A673 (cell line): ENCODE results near the gene TAP1. TPM values are rescaled to one million over a fixed set of nuclear protein-coding genes. Genes with fewer than 3 reads are reported as not detected.

ENCODE experiments used
- Bru-seq: library from RNA; stranded (reverse); fragments of 400-500 nt; gene quantifications from one replicate; lab custom pipeline; 2021; lab: Mats Ljungman, UMichigan
- BruChase-seq, 2 experiments: library from RNA; stranded (reverse); fragments of 400-500 nt; gene quantifications; one replicate each; lab custom pipeline; 2021; lab: Mats Ljungman, UMichigan
- BruUV-seq: library from RNA; stranded (reverse); fragments of 400-500 nt; replicated peaks from 2 replicates; lab custom pipeline; 2021; lab: Mats Ljungman, UMichigan
- CTCF ChIA-PET: fragments of 300-600 bp; sonication (Branson Sonifier 250); formaldehyde crosslinking; loops from one replicate; lab custom pipeline; 2022; ENCODE audit warnings: antibody characterized with exemption; lab: Charles Lee
- POLR2A ChIA-PET: fragments of 300-600 bp; sonication (Branson Sonifier 250); formaldehyde crosslinking; loops from one replicate; lab custom pipeline; 2022; ENCODE audit warnings: antibody characterized with exemption; ENCODE audit not compliant: low non-redundant PET; lab: Charles Lee
- DNase-seq: peaks from one replicate; pipeline ENCODE4 v3.0.0-alpha.2; 2015; ENCODE audit warnings: low spot score
- H3K27ac ChIP-seq: fragments of 200-600 bp; sonication (generic); 2 replicates; pipeline ENCODE4 v1.5.1; 2016; ENCODE audit warnings: mixed run types, low read depth, mild to moderate bottlenecking, mixed read lengths, antibody characterized with exemption, low read length; ENCODE audit not compliant: poor library complexity, severe bottlenecking
- H3K27me3 ChIP-seq: fragments of 200-600 bp; sonication (generic); replicated peaks from 2 replicates; pipeline ENCODE4 v1.6.1; 2017; ENCODE audit warnings: mixed run types, low read depth, mild to moderate bottlenecking, mixed read lengths, antibody characterized with exemption, low read length; ENCODE audit not compliant: insufficient read depth, poor library complexity
- H3K36me3 ChIP-seq: fragments of 200-600 bp; sonication (generic); 2 replicates; pipeline ENCODE4 v1.6.1; 2016; ENCODE audit warnings: mixed run types, mild to moderate bottlenecking, mixed read lengths, antibody characterized with exemption, low read length; ENCODE audit not compliant: insufficient read depth, poor library complexity, severe bottlenecking
- H3K4me1 ChIP-seq: fragments of 200-600 bp; sonication (generic); 2 replicates; pipeline ENCODE4 v1.6.1; 2017; ENCODE audit warnings: mixed run types, mild to moderate bottlenecking, mixed read lengths, antibody characterized with exemption, low read length; ENCODE audit not compliant: insufficient read depth, poor library complexity, severe bottlenecking
- H3K4me3 ChIP-seq: fragments of 200-600 bp; sonication (generic); 2 replicates; pipeline ENCODE4 v1.5.1; 2016; ENCODE audit warnings: low read depth, mixed run types, mild to moderate bottlenecking, mixed read lengths, low read length; ENCODE audit not compliant: poor library complexity, severe bottlenecking
- H3K9me3 ChIP-seq: fragments of 200-600 bp; sonication (generic); 2 replicates; pipeline ENCODE4 v1.6.1; 2016; ENCODE audit warnings: mixed run types, low read depth, mild to moderate bottlenecking, mixed read lengths, antibody characterized with exemption, low read length; ENCODE audit not compliant: poor library complexity, severe bottlenecking
- CTCF ChIP-seq: fragments of 300-800, 200-600 bp; sonication (generic); conservative IDR thresholded peaks from 2 replicates; pipeline ENCODE4 v1.5.1; 2017; ENCODE audit warnings: low read depth, mild to moderate bottlenecking, antibody characterized with exemption, low read length, moderate library complexity, mixed read lengths
- EZH2 ChIP-seq: fragments of 200-600 bp; sonication (generic); IDR thresholded peaks from 2 replicates; pipeline ENCODE4 v1.6.1; 2017; ENCODE audit warnings: borderline replicate concordance, low read depth, mild to moderate bottlenecking, mixed read lengths, antibody characterized with exemption, low read length; ENCODE audit not compliant: poor library complexity, severe bottlenecking
- intact Hi-C: fragments of 100-400 bp; cut with micrococcal nuclease; formaldehyde crosslinking; loops from one replicate; pipeline ENCODE4 v1.10.0; 2022; ENCODE audit not compliant: unreplicated experiment
- long read RNA-seq: library from polyadenylated mRNA; stranded (forward); transcript quantifications from one replicate; pipeline ENCODE4 v2.0.0, GENCODE V29; 2022
- total RNA-seq: library from RNA; stranded (reverse); gene quantifications from 2 replicates; pipeline ENCODE4 v1.2.3, GENCODE V29; 2021

Gene TAP1
- total RNA-seq (11.7 and 12.3 TPM in 2 replicates), Bru-seq, nascent RNA (percentile 39 among the genes with signal in this experiment), BruChase-seq, experiment 1, labeled RNA remaining after a 2-hour chase (percentile 47 among the genes with signal in this experiment), BruChase-seq, experiment 2, labeled RNA remaining after a 6-hour chase (percentile 62 among the genes with signal in this experiment)
- long read RNA-seq, transcript TAP1-201 (11 exons, 2,959 nt) = major isoform, 35 of 37 reads
- long read RNA-seq, partial matches to known transcripts = 1 of 37 reads
- long read RNA-seq, other reads (novel, unspliced or antisense) = 1 of 37 reads

- ChIA-PET POLR2A (no interaction called here), CTCF (interaction anchor here (0.6 to 2.6 kb wide), 6 partner anchors 9 to 765 kb away, joined by 3 to 56 read pairs (median 6); partner anchors contain the start of gene TAP2)
- Histone ChIP-seq H3K9me3 (no peaks in the 10 kb centered on the region), H3K27ac (peak within 1 kb of the TSS; percentile 77), H3K4me1 (no peaks in the 10 kb centered on the region), H3K36me3 (no peaks in the 10 kb centered on the region), H3K4me3 (peak within 1 kb of the TSS; percentile 93), H3K27me3 (peaks cover 27% of the 10 kb centered on the region)
- no TSS peak for BruUV-seq
- TF ChIP-seq EZH2 = no peak
- peak; percentile 90 for TF ChIP-seq CTCF
- intact Hi-C loops = loop anchor here (1.0 kb wide), 1 partner anchor 15 kb away; the partner anchor contains the start of gene TAP2
- DNase-seq = peak; percentile 96
Observed at GRCh38 chr6:32853541-32854375, at the start of gene TAP1, which contains the start of gene PSMB9. TAP1 (minus strand) TSS chr6:32853704; CDS start chr6:32853636, 68 bp downstream. PSMB9 (plus strand) TSS chr6:32854192; CDS start chr6:32854230, 38 bp downstream.

- ChIA-PET POLR2A (interaction anchor here (0.6 to 0.7 kb wide), 2 partner anchors 76 to 77 kb away, joined by 3 to 8 read pairs; no protein-coding TSS in a partner anchor), CTCF (interaction anchor here (2.1 kb wide), 1 partner anchor 90 kb away, joined by 12 read pairs; no protein-coding TSS in a partner anchor)
- Histone ChIP-seq H3K4me3 (peak overlapping the region; percentile 87), H3K9me3 (no peaks in the 10 kb centered on the region), H3K36me3 (no peaks in the 10 kb centered on the region), H3K27me3 (no peaks in the 10 kb centered on the region), H3K4me1 (peaks cover 8% of the 10 kb centered on the region), H3K27ac (peak overlapping the region; percentile 86)
- DNase-seq = no peak
- intact Hi-C loops = loop anchor here (10.0 kb wide), 1 partner anchor 250 kb away; no protein-coding TSS in a partner anchor
- no TSS peak for BruUV-seq
- TF ChIP-seq CTCF (no peak), EZH2 (no peak)
Observed at GRCh38 chr6:32895006-32895345, 41.5 kb upstream of the TAP1 start.
